Naive thymus-derived CD8-positive, alpha-beta T cell (primary cell): Measurements from ENCODE around the gene IP6K1. TPM values are rescaled to one million over a fixed set of nuclear protein-coding genes. Genes with fewer than 3 reads are reported as not detected.
A peak's percentile ranks its signal among the peaks of the same experiment; 100 is the strongest.
"Not testable (repeated sequence)": the region's sequence is repeated elsewhere in the genome, so short reads cannot be mapped to it uniquely, and the experiment has no call there.

Experiments
- ATAC-seq, 2 donors: fragments of 150-1000 bp; cut with Tn5 transposase in 1 of 2; sonication (Bioruptor Pico), chemical (Tn5 transposase) in 1 of 2; 1 replicate in 1 of 2; 2 replicates in 1 of 2; pipeline ENCODE4 v1.10.0; 2021; ENCODE audit warnings: mild to moderate bottlenecking in 2 of 2, moderate library complexity in 2 of 2
- POLR2A ChIA-PET: fragments of 350-600 bp; sonication (Branson Sonifier 250); formaldehyde crosslinking; loops from one replicate; lab custom pipeline; 2021; ENCODE audit warnings: antibody characterized with exemption; lab: Charles Lee
- DNase-seq, 10 donors: peaks; one replicate each; pipeline versions ENCODE4 v3.0.0 to v3.0.0-alpha.2; 2020 to 2022
- H3K27ac Mint-ChIP-seq, 10 donors: one replicate each; pipeline ENCODE4 v1.8.0; 2020 to 2022; ENCODE audit warnings: mild to moderate bottlenecking in 10 of 10, mixed read lengths in 10 of 10, moderate library complexity in 4 of 10, inconsistent platforms in 1 of 10
- H3K27me3 Mint-ChIP-seq, 5 donors: one replicate each; pipeline ENCODE4 v1.8.0; 2021 to 2022; ENCODE audit warnings: mixed read lengths in 5 of 5
- H3K36me3 Mint-ChIP-seq, 3 donors: one replicate each; pipeline ENCODE4 v1.8.0; 2020 to 2022; ENCODE audit warnings: mixed read lengths in 3 of 3, mild to moderate bottlenecking in 2 of 3, inconsistent platforms in 1 of 3
- H3K4me1 Mint-ChIP-seq, 4 donors: one replicate each; pipeline ENCODE4 v1.8.0; 2021 to 2022; ENCODE audit warnings: mixed read lengths in 4 of 4
- H3K4me3 Mint-ChIP-seq, 10 donors: one replicate each; pipeline ENCODE4 v1.8.0; 2020 to 2022; ENCODE audit warnings: mild to moderate bottlenecking in 10 of 10, mixed read lengths in 10 of 10, moderate library complexity in 6 of 10, inconsistent platforms in 1 of 10
- H3K9me3 Mint-ChIP-seq, 9 donors: one replicate each; pipeline ENCODE4 v1.8.0; 2020 to 2022; ENCODE audit warnings: mixed read lengths in 9 of 9, mild to moderate bottlenecking in 3 of 9, inconsistent platforms in 1 of 9, moderate library complexity in 1 of 9
- polyA plus RNA-seq, 3 donors: library from polyadenylated mRNA; unstranded; fragments of 300-500 nt; fragmentation: Illumina TruSeq; gene quantifications; one replicate each; pipeline ENCODE4 v1.2.3, GENCODE V29; 2021
- total RNA-seq, 8 experiments: library from RNA in 2 of 8; stranded (reverse) in 2 of 8; gene quantifications; one replicate each; pipeline ENCODE4 v1.2.3 and lab custom pipeline; 2021 to 2026

IP6K1 gene
- total and polyA plus RNA-seq, 5 experiments from 2014 or later, result 11.7 to 53.4 (median 26.0) TPM

GRCh38 chr3:49689046-49689907 lies 97.1 kb downstream of the IP6K1 start, which contains the start of the genes MST1 and RNF123:
MST1 (minus strand) TSS chr3:49689474; CDS start chr3:49688691, 783 bp downstream.
RNF123 (plus strand) TSS chr3:49689557; CDS start chr3:49691166, 1,609 bp downstream.
- H3K27ac Mint-ChIP-seq, result peak within 1 kb of the TSS; percentile 93 to 99 (median 98)
- peak within 1 kb of the TSS; percentile 92 to 98 (median 96) for H3K4me3 Mint-ChIP-seq
- H3K4me1 Mint-ChIP-seq, result peaks cover 16 to 53% (median 47%) of the 10 kb centered on the region in 4 donors
- H3K9me3 Mint-ChIP-seq, result no peaks in the 10 kb centered on the region
- POLR2A ChIA-PET, result interaction anchor here (0.6 to 1.5 kb wide), 6 partner anchors 10 to 620 kb away, joined by 3 to 5 read pairs (median 3); no protein-coding TSS in a partner anchor
- ATAC-seq, result peak; percentile 77 to 79
- DNase-seq, result peak; percentile 86 to 97 (median 94)
- H3K27me3 Mint-ChIP-seq, result no peaks in the 10 kb centered on the region
- H3K36me3 Mint-ChIP-seq, result peaks cover 0 to 6% (median 1%) of the 10 kb centered on the region in 3 donors

GRCh38 chr3:49688338-49689045 lies 97.8 kb downstream of the IP6K1 start:
- H3K36me3 Mint-ChIP-seq, ATAC-seq, H3K27me3 Mint-ChIP-seq, DNase-seq, H3K9me3 Mint-ChIP-seq: not testable (repeated sequence)
- H3K27ac Mint-ChIP-seq, result peak overlapping the region; percentile 93 to 99 (median 98)
- peak overlapping the region; percentile 92 to 98 (median 96) for H3K4me3 Mint-ChIP-seq
- peaks cover 15 to 48% (median 45%) of the 10 kb centered on the region in 4 donors for H3K4me1 Mint-ChIP-seq
- POLR2A ChIA-PET, result interaction anchor here (0.6 to 1.5 kb wide), 3 partner anchors 10 to 619 kb away, joined by 3 to 5 read pairs (median 3); no protein-coding TSS in a partner anchor

DNA sequence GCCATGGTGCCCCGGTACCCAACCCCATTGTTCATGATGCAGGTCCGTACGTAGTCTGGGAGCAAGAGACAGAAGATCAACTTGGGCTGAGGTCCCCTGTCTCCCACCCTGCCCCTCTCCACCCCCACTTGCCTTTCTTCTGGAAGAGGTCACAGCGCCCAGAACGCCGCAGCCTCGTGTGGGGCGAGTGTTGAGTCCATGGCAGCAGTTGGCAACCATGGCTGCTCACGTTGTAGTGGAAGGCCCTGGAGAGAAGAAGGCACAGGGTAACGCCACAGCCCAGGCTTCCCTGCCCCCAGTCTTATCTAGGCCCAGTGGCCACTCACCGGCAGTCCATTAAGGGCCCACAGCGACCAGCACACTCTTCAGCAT lies 98.9 kb downstream of the IP6K1 start:
- POLR2A ChIA-PET, DNase-seq, H3K27me3 Mint-ChIP-seq, H3K9me3 Mint-ChIP-seq, ATAC-seq, H3K36me3 Mint-ChIP-seq: not testable (repeated sequence)
- peaks cover 12 to 45% (median 42%) of the 10 kb centered on the region in 4 donors for H3K4me1 Mint-ChIP-seq
- H3K4me3 Mint-ChIP-seq, result peak overlapping the region in 9 of 10 donors; percentile 50 to 98 (median 76)
- H3K27ac Mint-ChIP-seq, result peak overlapping the region in 2 of 10 donors; percentile 20 to 85

DNA sequence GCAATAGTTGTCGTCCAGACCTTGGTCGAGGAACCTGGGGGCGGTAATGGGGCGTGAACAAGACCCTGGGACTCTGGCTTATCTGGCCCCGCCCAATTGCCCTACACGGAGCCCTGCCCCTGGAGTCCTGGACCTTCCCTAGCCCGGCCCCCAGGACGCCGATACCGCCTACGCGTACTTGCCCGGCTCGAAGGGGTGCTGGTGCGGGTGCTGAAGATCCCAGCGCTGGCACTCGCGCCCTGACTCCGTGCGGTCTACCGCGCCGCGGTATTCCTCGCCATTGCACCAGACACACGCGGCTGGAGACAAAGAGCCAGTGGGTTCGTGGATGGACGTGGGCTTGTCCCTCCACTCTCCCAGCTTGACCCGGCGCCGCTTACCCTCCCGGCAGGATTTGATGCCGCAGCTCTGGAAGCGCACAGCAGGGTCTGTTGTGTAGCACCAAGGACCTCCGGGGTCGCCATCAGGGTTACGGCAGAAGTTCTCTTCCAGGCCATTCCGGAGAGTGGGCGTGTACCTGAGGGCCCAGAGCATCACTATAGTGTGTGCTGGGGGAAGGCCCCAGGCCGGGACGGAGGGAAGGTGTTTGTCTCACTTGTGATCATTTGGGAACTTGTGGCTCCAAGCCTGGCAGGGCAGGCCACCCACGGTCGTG lies 99.4 kb downstream of the IP6K1 start:
- H3K27me3 Mint-ChIP-seq, POLR2A ChIA-PET, H3K9me3 Mint-ChIP-seq, H3K36me3 Mint-ChIP-seq: not testable (repeated sequence)
- Mint-ChIP-seq H3K4me3 (peak overlapping the region; percentile 29 to 98 (median 66)), H3K27ac (peak overlapping the region in 1 of 10 donors; percentile 85), H3K4me1 (peaks cover 12 to 44% (median 39%) of the 10 kb centered on the region in 4 donors)
- ATAC-seq, result peak; percentile 29 to 39
- peak in 7 of 10 donors; percentile 10 to 54 (median 28) for DNase-seq

GRCh38 chr3:49686346-49686745 lies 100.0 kb downstream of the IP6K1 start:
- H3K9me3 Mint-ChIP-seq, H3K36me3 Mint-ChIP-seq, POLR2A ChIA-PET, H3K27me3 Mint-ChIP-seq: not testable (repeated sequence)
- H3K4me3 Mint-ChIP-seq, result peak overlapping the region; percentile 54 to 98 (median 74)
- peak; percentile 48 to 51 for ATAC-seq
- peak in 7 of 10 donors; percentile 19 to 52 (median 37) for DNase-seq
- H3K4me1 Mint-ChIP-seq, result peaks cover 12 to 41% (median 36%) of the 10 kb centered on the region in 4 donors
- peak overlapping the region in 3 of 10 donors; percentile 20 to 48 (median 33) for H3K27ac Mint-ChIP-seq

GRCh38 chr3:49685846-49686245 lies 100.5 kb downstream of the IP6K1 start:
- H3K9me3 Mint-ChIP-seq, POLR2A ChIA-PET, DNase-seq, H3K36me3 Mint-ChIP-seq, H3K27ac Mint-ChIP-seq, H3K27me3 Mint-ChIP-seq: not testable (repeated sequence)
- peak; percentile 0 to 6 for ATAC-seq
- Mint-ChIP-seq H3K4me1 (peaks cover 9 to 36% (median 31%) of the 10 kb centered on the region in 4 donors), H3K4me3 (peak overlapping the region in 5 of 10 donors; percentile 19 to 98 (median 75))

DNA sequence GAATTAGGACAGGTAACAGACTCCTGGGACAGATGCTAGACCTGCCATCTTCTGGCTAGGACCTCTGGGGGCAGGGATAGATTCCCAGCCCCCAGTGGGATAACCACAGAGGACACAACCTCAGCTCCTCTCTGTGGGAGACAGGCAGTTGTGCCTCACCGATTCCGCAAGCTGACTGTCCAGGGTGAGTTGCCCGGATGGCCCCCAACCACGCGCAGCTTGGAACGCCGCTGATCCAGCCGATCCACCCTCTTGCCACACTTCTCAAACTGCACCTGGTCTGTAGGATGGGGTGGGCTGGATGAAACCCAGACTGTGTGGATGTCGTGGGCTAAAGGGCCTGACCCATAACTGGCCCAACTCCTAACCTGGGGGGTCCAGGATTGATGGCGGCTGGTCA lies 101.2 kb downstream of the IP6K1 start:
- H3K27me3 Mint-ChIP-seq, POLR2A ChIA-PET, DNase-seq, H3K9me3 Mint-ChIP-seq, ATAC-seq: not testable (repeated sequence)
- Mint-ChIP-seq H3K36me3 (peaks cover 0 to 17% (median 5%) of the 10 kb centered on the region in 3 donors), H3K4me3 (peak overlapping the region in 7 of 10 donors; percentile 20 to 61 (median 28)), H3K4me1 (peaks cover 8 to 29% (median 25%) of the 10 kb centered on the region in 4 donors), H3K27ac (peak overlapping the region in 1 of 10 donors; percentile 59)

DNA sequence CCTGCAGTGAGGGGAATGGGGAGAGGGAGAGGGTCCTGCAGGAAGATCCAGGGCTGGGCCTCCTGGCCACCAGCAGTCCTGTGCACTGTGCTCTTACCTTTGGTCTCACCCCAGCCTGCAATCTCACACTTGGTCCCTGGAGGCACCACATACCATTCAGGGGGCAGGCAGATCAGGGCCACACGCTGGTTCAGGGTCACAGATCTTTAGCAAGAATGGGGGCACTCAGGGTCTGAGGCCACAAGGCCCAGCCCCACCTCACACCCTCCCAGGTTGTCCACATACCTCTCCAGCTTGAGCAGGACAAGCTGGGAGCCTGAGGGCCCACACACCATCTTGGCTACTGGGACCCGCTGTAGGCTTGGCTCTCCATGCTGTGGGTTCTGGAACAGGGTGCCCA lies 101.9 kb downstream of the IP6K1 start:
- DNase-seq, H3K27me3 Mint-ChIP-seq, H3K9me3 Mint-ChIP-seq, ATAC-seq, POLR2A ChIA-PET, H3K27ac Mint-ChIP-seq: not testable (repeated sequence)
- H3K36me3 Mint-ChIP-seq, result peaks cover 0 to 22% (median 5%) of the 10 kb centered on the region in 3 donors
- peak overlapping the region in 2 of 10 donors; percentile 26 to 28 for H3K4me3 Mint-ChIP-seq
- H3K4me1 Mint-ChIP-seq, result peaks cover 9 to 29% (median 23%) of the 10 kb centered on the region in 4 donors

GRCh38 chr3:49683162-49683561 lies 103.2 kb downstream of the IP6K1 start:
- Mint-ChIP-seq H3K27me3 (no peaks in the 10 kb centered on the region), H3K9me3 (no peaks in the 10 kb centered on the region), H3K27ac (no peak overlapping the region), H3K36me3 (peaks cover 0 to 29% (median 3%) of the 10 kb centered on the region in 3 donors), H3K4me1 (peaks cover 7 to 20% (median 13%) of the 10 kb centered on the region in 4 donors), H3K4me3 (no peak overlapping the region)
- no peak for ATAC-seq
- no peak for DNase-seq
- POLR2A ChIA-PET, result no interaction called here

GRCh38 chr3:49681543-49681942 lies 104.8 kb downstream of the IP6K1 start:
- H3K36me3 Mint-ChIP-seq, result peaks cover 0 to 36% (median 3%) of the 10 kb centered on the region in 3 donors
- no peaks in the 10 kb centered on the region for H3K9me3 Mint-ChIP-seq
- POLR2A ChIA-PET, result interaction anchor here (0.6 kb wide), 1 partner anchor 10 kb away, joined by 7 read pairs; no protein-coding TSS in a partner anchor
- peaks cover 7 to 25% (median 11%) of the 10 kb centered on the region in 4 donors for H3K4me1 Mint-ChIP-seq
- H3K4me3 Mint-ChIP-seq, result no peak overlapping the region
- no peaks in the 10 kb centered on the region for H3K27me3 Mint-ChIP-seq
- H3K27ac Mint-ChIP-seq, result no peak overlapping the region
- no peak for DNase-seq
- no peak for ATAC-seq

DNA sequence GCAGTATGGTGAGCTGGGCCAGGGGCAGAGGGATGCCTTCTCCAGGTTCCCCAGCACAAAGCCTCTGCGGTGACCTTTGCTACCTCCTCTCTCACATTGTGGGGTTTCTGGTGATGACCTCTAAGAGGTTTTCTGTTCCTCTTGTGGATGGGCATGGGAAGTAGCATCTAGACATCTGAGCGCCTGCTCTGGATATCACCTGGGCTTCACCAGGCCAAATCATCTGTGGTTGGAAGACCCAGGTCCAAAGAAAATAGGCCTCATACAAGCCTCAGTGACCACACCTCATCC lies 105.2 kb downstream of the IP6K1 start:
- no peaks in the 10 kb centered on the region for H3K27me3 Mint-ChIP-seq

More for the DNA sequence above, 105.2 kb downstream of the IP6K1 start:
- ATAC-seq (no peak), DNase-seq (no peak)
- no peaks in the 10 kb centered on the region for H3K9me3 Mint-ChIP-seq
- H3K4me3 Mint-ChIP-seq, result no peak overlapping the region
- peaks cover 7 to 27% (median 13%) of the 10 kb centered on the region in 4 donors for H3K4me1 Mint-ChIP-seq
- peaks cover 0 to 37% (median 3%) of the 10 kb centered on the region in 3 donors for H3K36me3 Mint-ChIP-seq
- H3K27ac Mint-ChIP-seq, result no peak overlapping the region
- POLR2A ChIA-PET, result no interaction called here
